Stimulated activated naive CD8-positive, alpha-beta T cell treated with anti-CD3 and anti-CD28 coated beads, Interleukin-15, Interleukin-2, amounts not matched to agents 100 U/mL and 50 U/mL, for 24 hours (primary cell): ENCODE data around the gene LEKR1.
A peak's percentile ranks its signal among the peaks of the same experiment; 100 is the strongest.
"Not testable (repeated sequence)": the region's sequence is repeated elsewhere in the genome, so short reads cannot be mapped to it uniquely, and the experiment has no call there.

Experiments used
- ATAC-seq: fragments of 150-1000 bp; cut with Tn5 transposase; one replicate; pipeline ENCODE4 v1.10.0; 2021
- DNase-seq: peaks from one replicate; pipeline ENCODE4 v3.0.0; 2021

LEKR1 gene

DNA sequence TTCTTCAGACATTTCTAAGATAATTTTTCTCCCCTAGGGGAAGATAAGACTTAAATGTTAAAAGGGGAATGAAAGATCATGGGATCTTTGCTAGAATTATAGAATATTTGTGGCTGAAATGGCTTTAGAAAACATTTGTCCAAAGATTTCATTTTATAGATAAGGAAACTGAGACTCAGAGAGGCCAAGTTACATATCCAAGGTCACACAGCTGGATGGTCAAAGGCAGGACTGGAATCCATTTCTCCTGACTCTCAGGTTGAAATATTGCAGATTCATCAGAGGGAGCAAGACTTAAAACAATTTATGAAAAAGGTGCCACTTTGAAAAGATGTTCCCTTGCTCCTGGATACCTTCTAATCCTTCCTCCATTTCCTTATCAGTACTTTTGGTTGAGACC is 19.5 kb upstream of the LEKR1 start:
- ATAC-seq (no peak), DNase-seq (no peak)

DNA sequence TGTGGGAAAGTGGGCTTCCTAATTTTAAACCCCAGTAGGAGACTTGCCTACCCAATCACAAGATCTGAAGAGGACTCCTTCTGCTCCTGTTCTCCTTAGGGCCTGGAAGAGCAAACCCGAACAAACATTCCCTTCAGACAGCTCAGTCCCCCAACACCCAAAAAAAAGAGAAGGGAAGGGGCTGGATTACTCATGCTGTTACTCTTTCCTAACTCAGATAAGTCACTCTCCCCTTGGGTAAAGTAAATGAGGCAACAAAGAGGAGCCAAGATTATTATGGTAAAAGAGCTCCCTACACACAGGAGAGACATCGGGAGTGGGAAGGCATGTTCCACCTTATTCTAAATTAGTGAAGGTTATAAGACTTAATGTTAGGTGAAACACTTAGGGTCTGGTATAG is 18.1 kb upstream of the LEKR1 start:
- no peak for DNase-seq
- ATAC-seq, result no peak

DNA sequence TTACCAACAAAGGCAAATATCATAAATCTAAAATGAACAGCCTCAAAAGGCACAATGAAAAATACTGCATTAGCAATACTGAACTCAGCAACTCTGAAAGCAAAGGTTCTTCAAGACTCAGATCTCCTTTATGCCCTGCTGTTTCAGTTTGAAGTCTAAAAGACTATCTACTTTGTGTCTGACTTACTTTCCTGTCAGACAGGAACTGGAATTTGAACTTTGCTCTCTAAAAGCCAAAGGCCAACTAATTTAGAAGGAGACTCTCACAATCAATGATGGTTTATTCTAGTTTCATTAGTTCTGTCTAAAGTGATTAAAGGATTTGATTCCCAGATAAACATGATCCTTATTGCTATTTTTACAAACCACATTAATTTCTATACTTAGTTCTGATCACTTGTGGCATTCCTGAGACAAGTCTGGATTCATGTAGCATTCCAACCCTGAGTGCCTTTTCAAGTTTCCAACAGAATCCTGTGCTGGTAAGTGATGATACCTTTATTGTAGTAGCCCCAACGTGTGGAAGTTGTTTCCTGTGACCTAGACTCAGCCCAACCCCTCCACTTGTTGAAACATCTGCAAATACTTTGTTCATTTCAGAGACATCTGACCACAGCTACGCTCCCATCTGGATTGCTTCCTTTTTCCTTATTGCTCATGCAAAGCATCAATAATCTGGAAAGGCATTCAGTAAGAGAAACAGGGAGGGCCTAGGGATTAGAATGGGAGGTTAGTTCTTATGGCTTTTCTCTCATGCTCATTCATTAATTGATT is 14.9 kb upstream of the LEKR1 start:
- no peak for ATAC-seq
- DNase-seq, result no peak

DNA sequence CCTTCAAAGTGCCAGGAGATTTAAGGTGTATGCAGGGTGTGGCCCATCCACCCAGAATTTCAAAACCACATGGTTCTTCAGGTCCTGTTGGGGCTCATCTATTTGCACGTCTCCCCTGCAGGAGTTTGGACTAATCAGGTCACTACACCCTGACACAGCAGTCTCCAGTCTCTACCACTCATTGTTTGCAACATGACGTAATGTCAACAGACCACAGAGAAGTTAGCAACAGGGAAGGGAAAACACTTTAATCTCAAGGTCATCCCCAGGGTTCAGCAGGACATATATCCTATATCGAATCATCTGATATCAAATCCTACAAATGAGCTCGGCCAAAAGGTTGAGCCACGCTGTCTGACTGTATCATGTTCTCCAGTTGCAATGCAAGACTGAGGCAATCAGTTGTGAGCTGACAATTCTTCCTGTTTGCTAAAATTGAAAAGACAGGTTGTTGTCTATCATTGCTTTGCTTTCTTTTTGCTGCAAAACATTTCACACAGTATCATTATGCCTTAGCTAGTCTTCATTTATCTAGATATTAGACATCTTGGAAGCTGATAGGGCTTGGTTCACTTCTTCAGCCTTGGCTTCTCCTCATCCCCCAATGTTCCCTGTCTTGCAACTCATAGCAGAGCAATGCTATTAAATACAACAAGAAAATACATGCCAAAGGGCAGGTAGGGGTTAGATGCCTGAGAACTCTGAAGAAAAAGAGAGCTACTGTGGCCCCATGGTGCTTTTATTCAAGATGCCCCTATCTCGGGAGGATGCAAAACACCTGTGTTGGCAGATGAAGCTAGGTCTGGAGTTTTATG is 13.4 kb upstream of the LEKR1 start:
- no peak for ATAC-seq
- DNase-seq, result no peak

DNA sequence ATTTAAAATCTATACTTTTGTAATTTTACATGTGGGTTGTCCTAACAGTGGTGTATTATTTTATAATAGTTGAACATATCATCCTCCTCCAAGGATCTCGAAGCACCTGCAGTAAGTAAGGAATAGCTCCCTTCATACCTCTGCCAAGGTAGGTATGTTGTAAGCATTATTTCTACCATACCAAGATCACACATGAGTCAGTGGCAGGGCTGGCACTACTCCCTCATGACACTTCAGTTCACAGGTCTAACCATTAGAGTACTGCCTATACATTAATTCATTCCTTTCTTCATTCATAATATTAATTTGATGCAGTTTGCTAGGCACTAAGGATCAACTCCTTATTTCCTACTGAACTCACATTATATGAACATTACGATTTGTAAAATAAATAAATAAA is 11.9 kb upstream of the LEKR1 start:
- ATAC-seq (no peak), DNase-seq (no peak)

DNA sequence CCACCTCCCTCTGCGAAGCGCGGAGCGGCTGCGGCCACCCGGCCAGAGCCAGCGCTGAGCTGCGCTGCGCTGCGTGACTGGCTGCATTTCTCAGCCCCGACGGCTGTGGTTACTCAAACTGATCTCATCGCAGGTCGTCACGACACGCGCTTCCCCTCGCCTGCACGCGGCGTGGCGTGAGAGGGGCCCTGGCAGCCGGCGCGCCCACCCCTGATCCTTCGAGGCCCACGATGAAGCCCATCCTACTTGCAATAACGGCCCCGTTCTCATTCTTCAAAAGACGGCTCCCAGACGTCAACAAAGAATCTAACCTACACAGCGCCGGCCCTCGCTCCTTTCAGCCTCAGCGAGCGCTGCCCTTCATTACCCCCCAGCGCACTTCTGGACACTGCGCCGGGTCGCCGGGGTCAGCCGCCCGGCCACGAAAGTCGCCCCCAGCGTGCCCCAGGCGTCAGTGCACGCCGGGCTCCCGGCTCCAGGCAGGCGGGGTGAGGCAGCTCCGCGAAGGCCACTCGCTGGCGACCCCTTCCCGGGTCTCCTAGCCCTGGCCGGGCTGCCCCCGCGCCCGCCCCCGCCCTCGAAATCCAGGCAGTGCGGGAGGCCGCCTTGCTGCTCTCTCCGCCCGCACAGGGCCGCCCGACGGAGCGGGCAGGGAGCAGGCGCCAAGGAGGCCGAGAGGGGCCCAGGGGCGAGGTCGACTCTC is 9.9 kb upstream of the LEKR1 start:
- peak; percentile 33 for ATAC-seq

DNA sequence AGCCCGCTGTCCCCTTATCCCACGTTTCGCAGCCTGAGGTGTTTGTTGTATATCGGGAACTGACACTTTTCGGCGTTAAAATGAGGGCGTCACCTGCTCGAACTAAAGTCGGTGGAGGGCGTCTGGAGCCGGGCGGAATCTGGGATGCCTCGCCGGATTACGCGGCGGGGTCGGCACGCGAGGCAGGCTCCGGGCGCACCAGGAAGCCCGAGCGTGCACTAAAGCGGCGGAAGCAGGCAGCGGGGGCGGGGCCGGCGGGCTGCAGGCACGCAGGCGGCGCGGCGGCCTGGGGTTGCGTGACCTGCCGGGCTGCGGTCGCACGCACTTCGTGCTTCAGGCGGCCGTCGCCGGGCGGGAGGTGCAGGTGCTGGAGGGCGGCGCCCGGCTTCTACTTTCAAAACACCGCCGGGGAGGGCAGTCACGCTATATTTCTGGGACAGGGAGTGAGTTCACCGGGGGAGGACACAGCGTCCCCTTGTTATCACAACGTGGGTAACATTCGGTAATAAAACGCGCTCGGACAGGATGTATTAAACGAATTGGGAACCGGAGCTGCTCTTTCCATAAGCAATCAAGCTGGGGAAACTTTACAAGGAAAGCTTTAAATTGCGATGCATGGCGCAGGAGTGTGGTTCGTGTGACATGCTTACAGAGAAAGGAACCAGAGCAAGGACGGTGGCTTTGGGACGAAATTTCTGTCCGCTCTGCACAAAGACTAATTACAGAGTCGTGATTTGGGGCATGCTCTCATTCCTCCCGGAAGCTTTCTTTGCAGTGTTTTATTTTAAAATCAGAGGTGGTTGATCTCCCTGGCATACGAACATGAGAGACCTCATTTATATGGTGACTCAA is 9.1 kb upstream of the LEKR1 start:
- ATAC-seq, result peak; percentile 88
- peak; percentile 89 for DNase-seq

More for the DNA sequence above, 9.9 kb upstream of the LEKR1 start:
- DNase-seq, result peak; percentile 32

DNA sequence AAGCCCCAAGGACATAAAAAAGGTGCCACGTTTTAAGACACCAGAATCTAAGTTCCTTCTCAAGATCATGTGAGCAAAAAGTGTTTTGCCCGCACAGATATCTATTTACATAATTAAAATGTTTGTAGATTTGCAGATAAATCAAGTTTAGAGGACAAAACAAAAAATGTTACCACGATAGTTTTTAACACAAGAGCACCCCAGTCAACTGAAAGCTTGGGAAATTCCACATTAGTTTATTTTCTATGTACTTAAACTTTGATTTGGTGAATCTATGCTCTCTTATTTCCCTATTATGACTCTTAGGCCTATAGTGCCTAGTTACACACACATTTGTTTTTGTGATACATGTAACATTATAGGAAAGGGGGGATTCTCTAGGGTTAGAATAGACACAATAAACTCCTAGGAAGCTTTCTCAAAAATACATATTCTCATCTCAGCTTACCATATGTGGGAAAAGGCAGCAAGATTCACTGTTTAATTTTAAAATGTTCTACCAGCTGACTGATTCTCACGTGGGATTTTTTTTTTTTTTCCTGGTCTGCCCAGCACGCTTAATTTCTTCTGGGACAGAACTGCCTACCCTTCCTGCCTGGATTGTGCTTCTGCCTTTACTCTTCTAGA is 8.4 kb upstream of the LEKR1 start:
- DNase-seq (no peak), ATAC-seq (no peak)

DNA sequence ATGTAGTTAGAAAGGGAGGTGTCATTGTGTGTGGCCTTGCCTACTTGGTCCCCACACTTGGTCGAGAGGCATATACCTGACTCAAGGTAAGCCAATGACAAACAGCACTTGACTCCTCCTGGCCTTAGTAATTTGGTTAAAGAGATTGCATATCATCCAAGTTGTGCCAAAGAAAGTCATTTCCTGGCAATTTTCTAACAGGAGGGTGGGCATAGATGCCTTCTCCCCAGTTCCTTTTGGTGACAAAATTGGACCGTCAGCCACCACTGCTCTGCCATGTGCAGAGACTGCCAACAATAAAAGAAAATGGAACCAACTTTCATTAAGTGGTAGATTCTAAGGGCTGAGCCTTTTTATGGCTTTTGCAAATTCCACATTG is 7.9 kb upstream of the LEKR1 start:
- ATAC-seq (no peak), DNase-seq (no peak)

DNA sequence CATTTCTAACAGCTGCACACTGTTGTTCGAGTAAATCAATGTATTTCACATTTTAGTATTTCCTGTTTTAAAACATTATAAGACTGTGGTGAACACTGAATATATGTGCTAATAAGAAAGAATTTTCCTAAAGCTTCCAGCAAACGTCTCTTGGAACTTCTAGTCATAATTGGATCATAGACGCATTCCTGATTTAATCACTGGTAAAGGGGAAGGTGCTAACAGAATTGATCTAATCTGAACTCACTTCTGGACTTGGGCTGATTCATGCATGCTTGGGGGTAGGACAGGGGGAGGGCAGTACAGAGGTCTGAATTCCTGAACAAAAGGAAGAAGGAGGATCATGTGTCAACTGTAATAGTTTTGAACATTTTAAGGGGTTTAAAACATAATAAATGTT is 7.3 kb upstream of the LEKR1 start:
- no peak for ATAC-seq
- no peak for DNase-seq

DNA sequence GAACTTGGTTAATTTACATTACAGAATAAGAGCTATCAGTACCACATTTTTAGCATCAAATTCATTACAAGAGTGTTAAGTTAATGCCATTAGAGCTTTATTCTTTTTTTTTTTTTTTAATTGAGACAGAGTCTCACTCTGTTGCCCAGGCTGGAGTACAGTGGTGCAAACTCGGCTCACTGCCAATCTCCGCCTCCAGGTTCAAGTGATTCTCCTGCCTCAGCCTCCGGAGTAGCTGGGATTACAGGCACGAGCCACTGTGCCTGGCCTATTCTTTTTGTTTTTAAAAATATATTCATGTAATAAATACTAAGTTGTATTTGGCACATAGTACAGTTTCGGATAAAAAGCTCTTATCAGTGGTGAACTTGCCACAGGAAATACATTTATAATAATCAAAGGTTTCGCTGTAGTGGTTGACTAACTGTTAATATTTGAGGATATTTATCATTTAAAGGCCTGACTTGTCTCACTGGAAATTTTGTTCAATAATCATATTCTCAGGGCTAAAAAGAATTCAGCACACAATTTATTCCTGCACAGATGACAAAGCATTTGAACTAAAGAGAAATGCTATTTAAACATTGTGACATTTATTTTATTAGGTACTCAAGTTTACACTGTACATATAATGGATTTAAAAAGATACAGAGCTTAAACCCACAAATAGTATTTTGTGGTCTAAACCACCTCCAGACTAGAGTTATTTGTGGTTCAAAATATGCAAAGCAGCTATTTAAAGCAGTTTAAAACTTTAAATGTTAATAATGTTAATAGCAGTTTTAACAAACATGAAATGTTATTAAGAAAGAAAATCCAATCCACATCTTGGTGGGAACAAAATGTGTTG is 6.1 kb upstream of the LEKR1 start:
- ATAC-seq (no peak), DNase-seq (no peak)

DNA sequence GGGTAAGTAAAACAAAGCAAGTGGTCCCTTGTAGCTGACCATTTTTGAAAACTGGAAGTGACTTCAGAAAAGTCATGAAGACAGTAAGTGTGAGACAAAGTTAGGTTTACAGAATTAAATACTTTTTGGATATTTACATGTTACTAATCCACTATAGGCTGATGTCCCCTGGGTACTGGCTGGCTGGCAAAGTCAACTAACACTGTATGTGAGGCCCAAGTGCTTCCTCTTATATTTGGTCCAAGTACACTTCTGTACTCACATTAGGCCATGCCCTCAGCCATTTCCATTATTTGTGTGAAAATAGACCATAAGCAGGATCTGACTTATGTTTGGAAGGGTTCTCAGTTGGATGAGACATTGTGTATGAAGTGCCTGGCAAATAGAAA is 5.5 kb upstream of the LEKR1 start:
- ATAC-seq, result no peak
- no peak for DNase-seq

DNA sequence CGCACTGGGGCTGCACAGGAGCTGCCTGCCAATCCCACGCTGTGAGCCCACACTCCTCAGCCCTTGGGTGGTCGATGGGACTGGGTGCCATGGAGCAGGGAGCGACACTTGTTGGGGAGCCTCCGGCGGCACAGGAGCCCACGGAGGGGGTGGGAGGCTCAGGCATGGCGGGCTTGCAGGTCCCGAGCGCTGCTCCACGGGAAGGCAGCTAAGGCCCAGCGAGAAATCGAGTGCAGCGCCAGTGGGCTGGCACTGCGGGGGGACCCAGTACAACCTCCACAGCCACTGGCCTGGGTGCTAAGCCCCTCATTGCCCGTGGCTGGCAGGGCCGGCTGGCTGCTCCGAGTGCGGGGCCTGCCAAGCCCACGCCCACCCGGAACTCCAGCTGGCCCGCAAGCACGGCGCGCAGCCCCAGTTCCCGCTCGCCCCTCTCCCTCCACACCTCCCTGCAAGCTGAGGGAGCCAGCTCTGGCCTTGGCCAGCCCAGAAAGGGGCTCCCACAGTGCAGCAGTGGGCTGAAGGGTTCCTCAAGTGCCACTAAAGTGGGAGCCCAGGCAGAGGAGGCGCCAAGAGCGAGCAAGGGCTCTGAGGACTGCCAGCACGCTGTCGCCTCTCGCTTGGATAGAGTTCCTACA is 3.4 kb upstream of the LEKR1 start:
- not testable (repeated sequence) for ATAC-seq, DNase-seq

DNA sequence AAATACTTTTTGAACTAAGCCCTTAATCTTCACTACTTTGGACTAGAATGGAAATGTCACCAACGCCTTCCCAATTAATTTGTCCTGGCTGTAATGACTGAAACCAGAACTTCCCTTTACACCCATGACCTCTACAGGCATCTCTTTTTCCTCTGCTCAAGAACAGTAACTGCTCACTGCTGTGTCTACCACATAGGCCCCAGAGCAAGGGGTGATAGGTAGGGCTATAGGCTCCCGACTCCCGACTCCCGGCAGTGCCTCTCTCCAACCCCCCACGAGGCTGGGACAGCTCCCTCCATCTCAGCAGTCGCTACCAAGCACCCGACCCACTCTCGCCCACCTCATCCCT is 384 bp upstream of the LEKR1 start:
- peak; percentile 71 for ATAC-seq
- DNase-seq, result no peak

DNA sequence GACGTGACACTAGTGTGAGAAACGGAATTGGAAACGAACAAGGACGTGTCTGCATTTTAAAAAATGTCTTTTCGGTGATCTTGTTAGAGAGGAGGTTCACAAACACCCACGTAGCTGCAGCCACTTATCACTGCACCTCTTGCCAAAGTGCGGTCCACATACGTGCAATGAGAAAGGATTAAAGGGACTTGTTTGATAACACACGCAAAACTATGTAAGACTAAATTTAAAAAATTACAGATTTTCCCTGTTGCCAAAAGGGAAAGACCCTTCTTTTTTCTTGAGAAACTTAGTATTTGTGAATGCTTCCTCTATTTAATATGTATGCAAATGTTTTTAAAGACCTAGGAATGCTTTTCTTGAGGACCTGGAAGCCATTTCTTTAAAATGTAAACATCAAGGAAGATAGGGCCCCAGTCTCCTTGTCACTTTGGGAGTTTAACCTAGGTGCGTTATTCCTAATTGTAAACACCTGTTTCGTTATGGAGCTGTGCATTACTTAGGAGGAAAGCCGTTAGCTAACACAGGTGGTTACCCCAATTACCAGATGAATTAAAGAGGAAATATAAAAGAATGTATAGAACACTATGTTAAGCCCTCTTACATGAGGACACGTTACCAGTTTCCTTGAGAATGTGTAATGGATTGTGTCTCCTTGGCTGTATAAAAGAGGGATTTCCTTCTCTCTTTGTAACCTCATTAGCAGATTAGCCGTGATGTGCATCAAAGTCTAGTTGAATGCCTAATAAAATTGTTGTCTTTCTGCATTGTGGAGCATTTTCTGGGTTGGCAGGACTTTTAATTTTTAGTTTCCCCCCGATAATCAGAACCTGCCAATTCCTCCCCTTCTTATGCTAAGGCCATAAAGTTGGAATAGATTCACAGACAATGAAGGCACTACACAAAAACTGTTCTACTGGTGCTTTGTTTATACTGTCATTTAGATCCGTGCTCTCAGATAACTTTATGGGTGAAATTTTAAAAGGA is 1.0 kb downstream of the LEKR1 start:
- ATAC-seq (no peak), DNase-seq (no peak)

DNA sequence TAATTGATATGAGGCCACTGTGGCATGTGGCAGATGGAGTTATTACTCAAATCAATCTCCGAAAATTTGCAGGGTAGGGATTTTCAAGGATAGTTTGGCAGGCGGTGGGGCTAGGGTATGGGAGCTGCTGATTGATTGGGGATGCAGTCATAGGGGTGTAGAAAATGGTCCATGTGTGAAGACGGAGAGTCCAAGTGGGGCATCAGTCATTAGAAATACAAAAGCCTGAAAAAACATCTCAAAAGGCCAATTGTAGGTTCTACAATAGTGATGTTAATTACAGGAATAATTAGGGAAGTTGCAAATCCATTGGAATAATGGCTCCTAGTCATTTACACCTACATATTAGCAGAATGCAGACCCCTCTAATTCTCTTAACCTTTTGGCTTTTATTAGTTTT is 4.9 kb downstream of the LEKR1 start:
- DNase-seq, result no peak
- no peak for ATAC-seq

DNA sequence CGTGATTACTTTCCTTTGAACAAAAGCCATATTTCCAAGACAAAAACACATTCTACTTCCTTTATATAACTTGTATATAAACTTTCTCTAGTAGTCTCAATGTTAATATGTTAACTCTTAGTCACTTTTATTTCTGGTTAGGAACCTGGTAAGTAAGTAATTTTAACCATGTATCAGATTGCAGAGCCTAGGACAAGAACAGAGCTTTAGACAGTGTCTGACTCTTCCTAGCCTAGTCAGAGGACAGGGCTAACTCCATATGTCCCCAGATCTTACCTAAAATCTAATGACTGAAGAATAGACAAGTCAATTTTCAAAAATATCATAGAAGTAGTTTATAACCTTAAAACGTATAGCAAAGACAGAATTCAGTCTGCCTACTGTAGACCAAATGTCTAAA is 8.3 kb downstream of the LEKR1 start:
- DNase-seq (no peak), ATAC-seq (no peak)

DNA sequence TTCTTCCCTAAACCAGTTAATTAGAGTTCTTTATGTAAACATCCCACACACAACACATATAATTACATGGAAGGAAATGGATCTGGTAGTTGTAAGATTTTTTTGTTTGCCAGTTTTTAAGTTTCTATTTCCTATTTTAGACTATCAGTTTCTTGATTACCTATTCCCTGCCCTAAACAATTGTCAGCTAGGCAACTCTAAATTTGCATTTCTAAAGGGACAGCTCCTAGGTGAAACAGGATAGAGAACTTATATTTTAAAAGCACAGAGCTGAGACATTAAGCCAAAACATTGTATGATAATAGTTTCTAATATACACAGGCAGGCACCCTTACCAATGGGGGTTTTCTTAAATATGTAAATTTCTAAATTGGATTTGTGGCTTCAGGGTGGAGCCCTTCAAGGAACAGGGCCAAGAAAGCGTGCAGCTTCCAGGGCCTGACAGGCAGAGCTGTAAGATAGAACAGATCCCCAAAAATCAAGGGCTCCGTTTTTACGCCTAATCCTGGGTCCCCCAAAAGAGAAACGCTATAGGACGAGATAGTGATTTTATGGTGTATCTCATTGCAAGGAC is 8.9 kb downstream of the LEKR1 start:
- no peak for DNase-seq
- no peak for ATAC-seq

DNA sequence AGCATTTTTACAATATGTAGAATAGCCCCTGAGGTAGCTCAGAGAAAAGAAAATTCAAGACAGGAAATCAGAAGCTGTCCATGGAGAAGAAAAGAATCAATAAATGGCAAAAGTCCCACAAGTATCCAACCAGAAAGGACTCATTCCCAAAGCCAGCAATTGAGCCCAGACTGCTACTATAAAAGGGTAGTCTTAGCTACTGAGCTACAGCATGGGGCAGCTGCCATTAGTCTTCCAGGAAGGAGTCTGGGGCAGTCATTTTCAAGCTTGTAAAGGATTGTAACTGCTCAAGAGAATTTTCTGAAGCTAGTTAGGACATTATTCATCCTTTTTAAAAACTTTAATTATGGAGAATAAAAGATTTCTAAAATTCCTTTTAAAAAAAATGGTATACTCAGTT is 10.5 kb downstream of the LEKR1 start:
- ATAC-seq, result no peak
- DNase-seq, result no peak
